A673 (cell line): ENCODE data around the gene CREBRF.

Experiments used
- EZH2 ChIP-seq: fragments of 200-600 bp; sonication (generic); IDR thresholded peaks from 2 replicates; pipeline ENCODE4 v1.6.1; 2017; ENCODE audit warnings: borderline replicate concordance, low read depth, mild to moderate bottlenecking, mixed read lengths, antibody characterized with exemption, low read length; ENCODE audit not compliant: poor library complexity, severe bottlenecking
- TF ChIP-seq, protein P1 (sequence below): fragments of 300-800, 200-600 bp; sonication (generic); conservative IDR thresholded peaks from 2 replicates; pipeline ENCODE4 v1.5.1; 2017; ENCODE audit warnings: low read depth, mild to moderate bottlenecking, antibody characterized with exemption, low read length, moderate library complexity, mixed read lengths

- TF ChIP-seq, protein P1, sequence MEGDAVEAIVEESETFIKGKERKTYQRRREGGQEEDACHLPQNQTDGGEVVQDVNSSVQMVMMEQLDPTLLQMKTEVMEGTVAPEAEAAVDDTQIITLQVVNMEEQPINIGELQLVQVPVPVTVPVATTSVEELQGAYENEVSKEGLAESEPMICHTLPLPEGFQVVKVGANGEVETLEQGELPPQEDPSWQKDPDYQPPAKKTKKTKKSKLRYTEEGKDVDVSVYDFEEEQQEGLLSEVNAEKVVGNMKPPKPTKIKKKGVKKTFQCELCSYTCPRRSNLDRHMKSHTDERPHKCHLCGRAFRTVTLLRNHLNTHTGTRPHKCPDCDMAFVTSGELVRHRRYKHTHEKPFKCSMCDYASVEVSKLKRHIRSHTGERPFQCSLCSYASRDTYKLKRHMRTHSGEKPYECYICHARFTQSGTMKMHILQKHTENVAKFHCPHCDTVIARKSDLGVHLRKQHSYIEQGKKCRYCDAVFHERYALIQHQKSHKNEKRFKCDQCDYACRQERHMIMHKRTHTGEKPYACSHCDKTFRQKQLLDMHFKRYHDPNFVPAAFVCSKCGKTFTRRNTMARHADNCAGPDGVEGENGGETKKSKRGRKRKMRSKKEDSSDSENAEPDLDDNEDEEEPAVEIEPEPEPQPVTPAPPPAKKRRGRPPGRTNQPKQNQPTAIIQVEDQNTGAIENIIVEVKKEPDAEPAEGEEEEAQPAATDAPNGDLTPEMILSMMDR = no peak
- TF ChIP-seq EZH2 = no peak
Observed at GRCh38 chr5:173018358-173018757, 37.8 kb upstream of the CREBRF start.
